NCI-H446 (cell line): Measurements from ENCODE around the gene TFDP1.

Source experiments
- DNase-seq, 2 experiments: peaks; one replicate each; lab custom pipeline; 2025; lab: John Stamatoyannopoulos, UW

Gene TFDP1

GRCh38 chr13:113651511-113652403, 67.2 kb downstream of the TFDP1 start:
- no peak for DNase-seq

GRCh38 chr13:113652404-113653263, 68.1 kb downstream of the TFDP1 start:
- DNase-seq = no peak

GRCh38 chr13:113653264-113654174, 69.0 kb downstream of the TFDP1 start:
- no peak for DNase-seq

GRCh38 chr13:113654175-113654560, 69.6 kb downstream of the TFDP1 start:
- DNase-seq = no peak

GRCh38 chr13:113654591-113655345, 70.2 kb downstream of the TFDP1 start:
- DNase-seq = no peak

GRCh38 chr13:113655346-113656002, 70.9 kb downstream of the TFDP1 start:
- no peak for DNase-seq

- no peak for DNase-seq
These were observed 71.5 kb downstream of the TFDP1 start for GRCh38 chr13:113656003-113656588.

GRCh38 chr13:113656831-113657671, 72.5 kb downstream of the TFDP1 start:
- no peak for DNase-seq

GRCh38 chr13:113657851-113658741, 73.5 kb downstream of the TFDP1 start, which contains the start of gene ATP4B:
Gene ATP4B (minus strand): TSS chr13:113658198. CDS start chr13:113658144, 54 bp downstream.
- DNase-seq = no peak

- no peak for DNase-seq
These were observed 74.3 kb downstream of the TFDP1 start for GRCh38 chr13:113658836-113659235.

GRCh38 chr13:113659337-113659736, 74.8 kb downstream of the TFDP1 start:
- no peak for DNase-seq

GRCh38 chr13:113660066-113660465, 75.5 kb downstream of the TFDP1 start:
- no peak for DNase-seq

GRCh38 chr13:113661509-113661908, 77.0 kb downstream of the TFDP1 start:
- no peak for DNase-seq

GRCh38 chr13:113663934-113664333, 79.4 kb downstream of the TFDP1 start:
- peak in 1 of 2 experiments; percentile 13 for DNase-seq

GRCh38 chr13:113664751-113665596, 80.4 kb downstream of the TFDP1 start:
- no peak for DNase-seq

- no peak for DNase-seq
These were observed 81.2 kb downstream of the TFDP1 start for GRCh38 chr13:113665597-113666328.

GRCh38 chr13:113666329-113666670, 81.7 kb downstream of the TFDP1 start:
- DNase-seq = no peak
